ENCODE measurements around the gene SET. TPM values are rescaled to one million over a fixed set of nuclear protein-coding genes. Genes with fewer than 3 reads are reported as not detected.
A peak's percentile ranks its signal among the peaks of the same experiment; 100 is the strongest.

SET gene
- total RNA-seq, 1 experiment from 2014 or later = 1,009 TPM

DNA sequence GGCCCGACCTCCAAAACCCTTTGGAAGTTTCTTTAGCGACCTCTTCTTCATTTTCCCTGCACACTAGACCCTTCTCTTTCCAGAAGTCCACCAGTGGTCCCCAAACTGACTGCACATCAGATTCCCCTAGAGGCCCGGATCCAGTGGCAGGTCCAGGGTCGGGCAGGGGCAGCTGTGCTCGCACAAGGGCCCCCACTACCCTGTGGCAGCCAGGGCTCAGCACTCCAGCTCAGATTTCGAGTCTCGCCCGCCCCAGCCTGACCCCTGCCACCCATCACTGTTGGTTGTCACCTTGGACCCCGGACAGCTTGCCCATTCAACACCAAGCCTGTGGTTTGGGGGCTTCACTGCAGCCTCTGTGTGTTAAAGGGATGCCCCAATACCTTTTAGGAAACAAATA, 42.7 kb downstream of the SET start:
- ChIA-PET CTCF (no interaction called here), POLR2A (ENCODE audit: low non-redundant PET) (no interaction called here)
- Histone ChIP-seq H3K27ac (ENCODE audit: low read depth, low read length, poor library complexity, severe bottlenecking) (no peak overlapping the region), H3K4me1 (ENCODE audit: insufficient read depth, low read length, poor library complexity, severe bottlenecking) (peaks cover 10% of the 10 kb centered on the region), H3K4me3 (ENCODE audit: low read depth, low read length, poor library complexity, severe bottlenecking) (no peak overlapping the region), H3K36me3 (ENCODE audit: insufficient read depth, low read length, poor library complexity, severe bottlenecking) (no peaks in the 10 kb centered on the region), H3K27me3 (replicated peaks; ENCODE audit: insufficient read depth, low read depth, low read length, poor library complexity) (no peaks in the 10 kb centered on the region), H3K9me3 (ENCODE audit: low read depth, low read length, poor library complexity, severe bottlenecking) (no peaks in the 10 kb centered on the region)
- no peak for TF ChIP-seq EZH2 (IDR thresholded peaks at IDR 0.05; ENCODE audit: borderline replicate concordance, low read depth, low read length, poor library complexity, severe bottlenecking)
- TF ChIP-seq, protein P1, sequence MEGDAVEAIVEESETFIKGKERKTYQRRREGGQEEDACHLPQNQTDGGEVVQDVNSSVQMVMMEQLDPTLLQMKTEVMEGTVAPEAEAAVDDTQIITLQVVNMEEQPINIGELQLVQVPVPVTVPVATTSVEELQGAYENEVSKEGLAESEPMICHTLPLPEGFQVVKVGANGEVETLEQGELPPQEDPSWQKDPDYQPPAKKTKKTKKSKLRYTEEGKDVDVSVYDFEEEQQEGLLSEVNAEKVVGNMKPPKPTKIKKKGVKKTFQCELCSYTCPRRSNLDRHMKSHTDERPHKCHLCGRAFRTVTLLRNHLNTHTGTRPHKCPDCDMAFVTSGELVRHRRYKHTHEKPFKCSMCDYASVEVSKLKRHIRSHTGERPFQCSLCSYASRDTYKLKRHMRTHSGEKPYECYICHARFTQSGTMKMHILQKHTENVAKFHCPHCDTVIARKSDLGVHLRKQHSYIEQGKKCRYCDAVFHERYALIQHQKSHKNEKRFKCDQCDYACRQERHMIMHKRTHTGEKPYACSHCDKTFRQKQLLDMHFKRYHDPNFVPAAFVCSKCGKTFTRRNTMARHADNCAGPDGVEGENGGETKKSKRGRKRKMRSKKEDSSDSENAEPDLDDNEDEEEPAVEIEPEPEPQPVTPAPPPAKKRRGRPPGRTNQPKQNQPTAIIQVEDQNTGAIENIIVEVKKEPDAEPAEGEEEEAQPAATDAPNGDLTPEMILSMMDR (conservative IDR thresholded peaks at IDR 0.05; ENCODE audit: low read depth, low read length) = no peak
- intact Hi-C loops (cut with micrococcal nuclease; ENCODE audit: unreplicated experiment) = loop anchor here (5.0 kb wide), 1 partner anchor 196 kb away; no protein-coding TSS in a partner anchor
- BruUV-seq (replicated peaks) = no TSS peak
- no peak for DNase-seq (ENCODE audit: low spot score)

DNA sequence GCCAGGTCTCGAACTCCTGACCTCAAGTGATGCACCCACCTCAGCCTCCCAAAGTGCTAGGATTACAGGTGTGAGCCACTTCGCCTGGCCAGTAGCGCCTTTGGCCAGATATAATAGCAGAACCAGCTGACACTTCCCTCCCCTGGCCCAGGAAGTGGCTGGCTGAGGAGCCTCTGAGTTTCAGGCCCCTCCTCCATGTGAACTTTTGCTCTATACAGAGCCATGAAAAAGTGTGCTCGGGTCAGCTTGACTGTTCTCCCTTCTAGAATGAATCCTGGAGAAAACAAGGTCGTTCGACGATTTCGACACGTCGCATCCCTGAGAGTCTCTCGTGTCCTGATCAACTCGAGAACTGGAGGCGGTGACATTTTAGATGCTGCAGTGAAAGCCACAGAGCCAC, 43.6 kb downstream of the SET start:
- Histone ChIP-seq H3K9me3 (ENCODE audit: low read depth, low read length, poor library complexity, severe bottlenecking) (no peaks in the 10 kb centered on the region), H3K4me3 (ENCODE audit: low read depth, low read length, poor library complexity, severe bottlenecking) (no peak overlapping the region), H3K4me1 (ENCODE audit: insufficient read depth, low read length, poor library complexity, severe bottlenecking) (peaks cover 10% of the 10 kb centered on the region), H3K27ac (ENCODE audit: low read depth, low read length, poor library complexity, severe bottlenecking) (no peak overlapping the region), H3K27me3 (replicated peaks; ENCODE audit: insufficient read depth, low read depth, low read length, poor library complexity) (no peaks in the 10 kb centered on the region), H3K36me3 (ENCODE audit: insufficient read depth, low read length, poor library complexity, severe bottlenecking) (no peaks in the 10 kb centered on the region)
- intact Hi-C loops (cut with micrococcal nuclease; ENCODE audit: unreplicated experiment) = loop anchor here (5.0 kb wide), 1 partner anchor 195 kb away; no protein-coding TSS in a partner anchor
- CTCF ChIA-PET = no interaction called here
- TF ChIP-seq EZH2 (IDR thresholded peaks at IDR 0.05; ENCODE audit: borderline replicate concordance, low read depth, low read length, poor library complexity, severe bottlenecking) = no peak
- TF ChIP-seq, protein P1 (conservative IDR thresholded peaks at IDR 0.05; ENCODE audit: low read depth, low read length) = no peak
- BruUV-seq (replicated peaks) = no TSS peak
- DNase-seq (ENCODE audit: low spot score) = no peak
- POLR2A ChIA-PET (ENCODE audit: low non-redundant PET) = no interaction called here

DNA sequence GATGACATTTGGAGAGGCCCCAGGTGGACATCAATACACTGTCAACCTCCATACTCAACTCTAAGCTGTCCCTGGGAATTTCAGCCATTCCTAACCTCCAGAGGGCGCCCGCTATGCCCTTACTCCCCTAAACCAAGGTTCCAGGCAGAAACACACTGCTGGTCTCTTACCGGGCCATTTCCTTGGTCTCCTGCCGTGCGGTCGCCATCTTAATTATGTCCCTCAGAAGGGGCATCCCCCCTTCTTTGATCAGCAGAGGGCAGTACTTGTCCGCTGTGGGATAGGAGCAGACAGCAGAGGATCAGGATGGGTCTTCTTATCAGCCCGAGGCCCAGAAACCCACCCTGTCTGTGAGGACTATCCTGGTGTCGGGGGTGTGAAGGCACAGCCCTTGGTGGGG, 44.2 kb downstream of the SET start:
- no peaks in the 10 kb centered on the region for H3K27me3 ChIP-seq (replicated peaks; ENCODE audit: insufficient read depth, low read depth, low read length, poor library complexity)
- CTCF ChIA-PET = no interaction called here
- no peaks in the 10 kb centered on the region for H3K36me3 ChIP-seq (ENCODE audit: insufficient read depth, low read length, poor library complexity, severe bottlenecking)
- TF ChIP-seq, protein P1 (conservative IDR thresholded peaks at IDR 0.05; ENCODE audit: low read depth, low read length) = peak; percentile 93
- no peak for TF ChIP-seq EZH2 (IDR thresholded peaks at IDR 0.05; ENCODE audit: borderline replicate concordance, low read depth, low read length, poor library complexity, severe bottlenecking)
- peak overlapping the region; percentile 35 for H3K27ac ChIP-seq (ENCODE audit: low read depth, low read length, poor library complexity, severe bottlenecking)
- POLR2A ChIA-PET (ENCODE audit: low non-redundant PET) = interaction anchor here (0.7 kb wide), 2 partner anchors 97 to 251 kb away, joined by 3 read pairs; partner anchors contain the start of gene SPOUT1
- DNase-seq (ENCODE audit: low spot score) = peak; percentile 95
- H3K4me1 ChIP-seq (ENCODE audit: insufficient read depth, low read length, poor library complexity, severe bottlenecking) = peaks cover 10% of the 10 kb centered on the region
- H3K4me3 ChIP-seq (ENCODE audit: low read depth, low read length, poor library complexity, severe bottlenecking) = no peak overlapping the region
- no peaks in the 10 kb centered on the region for H3K9me3 ChIP-seq (ENCODE audit: low read depth, low read length, poor library complexity, severe bottlenecking)
- intact Hi-C loops (cut with micrococcal nuclease; ENCODE audit: unreplicated experiment) = loop anchor here (5.0 kb wide), 1 partner anchor 194 kb away; no protein-coding TSS in a partner anchor
- no TSS peak for BruUV-seq (replicated peaks)

Data from A673 (cell line).